HG03097 (cell line): ENCODE data around the gene PSEN2.

Experiments used
- ATAC-seq: cut with Tn5 transposase; IDR thresholded peaks from one replicate; pipeline ENCODE4 v1.9.1; 2021; ENCODE audit not compliant: unreplicated experiment, low FRiP score

PSEN2 gene

DNA sequence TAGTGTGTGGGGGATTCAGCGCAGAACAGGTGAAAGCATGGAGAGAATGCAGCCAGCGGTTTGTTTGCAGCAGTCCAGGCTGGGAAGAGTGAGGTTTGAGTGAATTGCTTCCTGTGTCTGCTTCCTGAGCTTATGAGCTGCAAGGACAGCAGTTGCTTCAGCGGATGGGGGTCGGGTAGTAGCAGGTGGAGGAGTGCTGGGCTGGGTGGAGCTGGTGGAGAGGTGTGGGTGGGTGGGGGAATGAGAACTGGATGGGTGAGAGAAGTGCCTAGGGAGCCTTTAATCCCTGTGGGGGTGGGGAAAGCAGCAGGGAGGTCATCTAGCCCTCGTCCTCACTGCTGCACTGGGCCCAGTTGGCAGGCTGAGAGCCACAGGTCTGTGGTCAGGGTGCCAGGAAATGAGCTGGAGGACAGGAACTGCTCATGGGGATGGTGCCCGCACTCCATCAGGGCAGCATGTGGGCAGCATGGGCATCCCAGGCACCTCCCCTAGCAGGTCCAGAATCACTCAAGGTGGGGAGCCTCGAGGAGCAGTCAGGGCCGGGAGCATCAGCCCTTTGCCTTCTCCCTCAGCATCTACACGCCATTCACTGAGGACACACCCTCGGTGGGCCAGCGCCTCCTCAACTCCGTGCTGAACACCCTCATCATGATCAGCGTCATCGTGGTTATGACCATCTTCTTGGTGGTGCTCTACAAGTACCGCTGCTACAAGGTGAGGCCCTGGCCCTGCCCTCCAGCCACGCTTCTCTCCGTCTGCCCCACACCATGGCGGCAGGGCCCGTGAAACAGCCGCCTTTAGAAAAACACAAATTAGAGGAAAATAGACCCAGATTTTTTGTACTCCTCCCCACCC, 14.8 kb downstream of the PSEN2 start:
- no peak for ATAC-seq

DNA sequence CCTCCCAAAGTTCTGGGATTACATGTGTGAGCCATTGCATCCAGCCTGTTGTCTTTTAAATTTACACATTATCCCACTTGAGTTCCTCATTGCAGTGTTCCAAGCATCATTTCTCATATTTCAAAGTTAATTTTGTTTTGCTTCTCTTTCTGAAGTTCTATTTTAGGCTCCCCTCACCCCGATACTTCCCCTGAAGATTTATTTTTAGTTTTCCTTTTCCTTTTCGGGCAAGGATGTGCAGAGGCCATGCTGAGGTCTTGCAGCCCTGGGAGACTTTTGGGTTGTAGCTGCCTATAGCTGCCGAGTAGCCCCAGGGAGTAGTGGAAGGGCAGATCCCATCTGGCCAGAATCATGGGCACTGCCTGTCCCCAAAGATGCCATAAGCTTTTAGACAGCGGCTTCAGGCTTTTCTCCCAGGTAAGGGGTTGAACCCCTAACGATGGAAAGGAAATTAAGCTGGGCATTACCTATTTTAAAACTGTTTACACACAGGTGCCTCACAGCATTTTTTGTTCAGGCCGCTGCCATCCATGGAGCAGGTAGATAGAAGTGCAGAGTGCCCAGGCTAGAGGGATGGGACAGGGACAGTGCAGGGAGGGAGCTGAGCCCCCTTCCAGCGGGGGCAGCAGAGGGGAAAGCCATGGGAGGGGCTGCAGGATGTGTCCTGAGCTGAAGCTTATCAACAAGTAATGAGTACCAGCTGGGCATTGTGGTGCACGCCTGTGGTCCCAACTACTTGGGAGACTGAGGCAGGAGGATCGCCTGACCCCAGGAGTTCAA, 15.9 kb downstream of the PSEN2 start:
- ATAC-seq: no peak

DNA sequence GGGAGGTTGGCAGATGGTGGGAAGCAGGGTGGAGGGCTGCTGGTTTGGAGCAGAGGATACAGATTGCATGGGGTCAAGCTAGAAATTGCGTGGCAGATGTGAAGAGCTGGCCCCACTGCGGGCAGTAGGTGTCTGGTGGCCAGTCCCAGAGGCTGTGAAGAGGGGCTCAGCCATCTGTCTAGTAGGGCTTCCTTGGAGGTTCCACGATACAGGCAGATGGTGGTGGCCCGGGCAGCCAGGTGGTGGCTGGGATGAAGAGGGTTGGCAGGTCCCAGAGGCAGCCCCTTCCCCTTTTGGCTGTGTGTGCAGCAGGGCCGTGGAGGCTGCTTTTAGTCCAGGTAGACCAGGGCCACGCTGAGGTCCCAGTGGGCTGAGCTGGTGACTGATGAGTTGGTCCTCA, 16.6 kb downstream of the PSEN2 start:
- ATAC-seq: no peak

DNA sequence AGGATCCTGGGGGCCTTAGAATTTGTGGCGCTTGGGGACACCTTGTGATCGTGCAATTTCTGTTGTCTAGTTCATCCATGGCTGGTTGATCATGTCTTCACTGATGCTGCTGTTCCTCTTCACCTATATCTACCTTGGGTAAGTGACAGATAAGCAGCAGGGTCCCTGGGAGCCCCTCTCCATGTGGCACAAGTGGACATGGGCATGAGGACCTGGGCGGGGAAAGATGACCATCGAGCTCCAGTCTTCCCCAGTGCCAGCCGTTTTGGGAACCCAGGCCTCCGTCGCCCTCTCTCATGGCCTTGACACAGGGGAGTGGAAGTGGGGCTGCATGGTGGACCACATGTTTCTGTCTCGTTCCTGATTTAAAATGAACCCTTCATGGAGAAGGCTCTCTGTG, 17.6 kb downstream of the PSEN2 start:
- ATAC-seq: no peak

DNA sequence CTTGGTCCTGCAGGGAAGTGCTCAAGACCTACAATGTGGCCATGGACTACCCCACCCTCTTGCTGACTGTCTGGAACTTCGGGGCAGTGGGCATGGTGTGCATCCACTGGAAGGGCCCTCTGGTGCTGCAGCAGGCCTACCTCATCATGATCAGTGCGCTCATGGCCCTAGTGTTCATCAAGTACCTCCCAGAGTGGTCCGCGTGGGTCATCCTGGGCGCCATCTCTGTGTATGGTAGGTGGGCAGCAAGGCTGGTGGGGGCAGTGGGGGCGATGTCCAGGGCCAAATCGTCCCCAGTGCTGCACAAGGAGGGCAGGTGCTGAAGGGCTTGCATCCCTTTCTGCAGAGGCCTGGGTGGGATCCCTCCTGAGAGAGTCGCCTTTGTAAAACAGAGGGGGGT, 18.4 kb downstream of the PSEN2 start:
- ATAC-seq: no peak

DNA sequence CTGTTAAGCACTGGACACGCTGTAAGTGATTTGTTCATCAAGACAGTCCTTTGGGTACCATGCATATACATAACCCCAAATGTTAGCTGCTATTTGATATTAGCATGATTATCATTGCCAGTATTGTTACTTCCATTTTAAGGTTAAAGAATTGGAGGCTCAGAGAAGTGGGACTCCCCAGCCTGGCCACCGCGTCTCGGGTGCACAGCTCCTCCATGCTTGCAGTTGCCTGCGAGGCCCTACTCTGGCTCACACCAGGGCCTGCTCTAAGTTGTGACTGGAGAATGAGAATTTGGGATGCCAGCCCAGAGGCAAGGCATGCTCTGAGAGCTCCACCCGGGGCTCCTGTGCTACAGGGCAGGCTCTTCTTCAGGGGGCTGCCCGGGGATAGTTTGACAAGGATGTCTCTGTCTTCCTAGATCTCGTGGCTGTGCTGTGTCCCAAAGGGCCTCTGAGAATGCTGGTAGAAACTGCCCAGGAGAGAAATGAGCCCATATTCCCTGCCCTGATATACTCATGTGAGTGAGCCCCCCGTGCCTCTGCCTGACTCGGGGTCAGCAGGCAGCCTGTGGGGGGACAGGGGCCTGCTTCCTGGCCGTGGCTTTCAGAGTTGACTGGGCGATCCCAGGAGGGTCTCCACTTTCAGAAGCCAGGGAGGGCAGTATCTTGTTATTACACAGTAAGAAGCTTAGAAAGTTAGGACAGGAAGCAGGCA, 19.4 kb downstream of the PSEN2 start:
- ATAC-seq: no peak

DNA sequence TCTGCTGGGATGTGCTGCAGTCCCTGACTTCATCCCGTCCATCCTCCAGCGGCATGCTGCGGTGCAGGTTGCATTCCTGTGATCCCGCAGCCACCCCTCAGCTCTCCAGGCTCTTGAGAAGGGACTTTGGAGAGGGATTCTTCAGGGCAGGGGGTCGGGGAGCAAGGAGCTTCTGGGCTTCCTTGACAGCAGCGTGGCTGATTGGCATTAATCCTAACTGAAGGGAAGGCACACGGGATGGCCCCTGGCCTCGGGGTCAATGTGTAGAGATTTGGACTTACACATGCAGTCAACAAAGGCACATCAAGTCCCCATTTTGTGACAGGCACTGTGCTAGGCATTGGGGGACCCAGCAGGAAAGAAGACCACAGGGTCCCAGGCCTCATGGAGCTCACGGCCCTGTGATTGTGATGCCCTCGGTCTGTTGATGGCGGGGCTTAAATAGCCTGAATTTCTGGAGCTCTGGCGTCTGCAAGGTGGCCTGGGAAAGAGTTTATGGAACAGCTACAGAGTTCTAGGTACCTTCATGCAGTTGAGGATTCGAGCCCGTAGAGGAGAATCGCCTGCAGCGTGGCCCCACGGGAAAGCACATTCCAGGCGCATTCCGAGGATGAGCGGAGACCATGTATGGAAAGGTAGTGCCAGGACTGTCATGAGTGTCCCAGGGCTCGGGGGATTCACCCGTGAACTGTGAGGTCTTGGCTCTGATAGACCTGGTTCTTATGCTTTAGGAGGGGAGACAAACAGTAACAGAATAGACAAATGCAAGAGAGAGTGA, 20.1 kb downstream of the PSEN2 start:
- no peak for ATAC-seq

DNA sequence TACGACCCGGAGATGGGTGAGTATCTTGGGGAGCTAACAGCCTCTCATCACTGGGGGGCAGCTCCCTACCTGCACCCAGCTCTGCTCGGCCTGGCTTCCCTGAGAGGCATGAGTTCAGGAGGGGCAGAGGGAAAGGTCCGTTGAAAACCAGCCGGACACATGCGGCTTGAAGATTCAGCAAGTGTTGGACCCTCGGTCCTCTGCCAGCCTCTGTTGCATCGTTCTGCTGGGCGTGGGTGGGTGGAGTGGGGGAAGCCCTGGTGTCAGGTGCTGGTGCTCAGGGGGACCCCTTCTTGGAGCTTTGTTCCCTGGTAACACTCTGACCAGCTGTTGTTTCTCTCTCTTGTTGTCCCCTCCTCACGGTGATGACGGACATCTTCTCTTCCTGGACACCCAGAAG, 20.9 kb downstream of the PSEN2 start:
- ATAC-seq: no peak

DNA sequence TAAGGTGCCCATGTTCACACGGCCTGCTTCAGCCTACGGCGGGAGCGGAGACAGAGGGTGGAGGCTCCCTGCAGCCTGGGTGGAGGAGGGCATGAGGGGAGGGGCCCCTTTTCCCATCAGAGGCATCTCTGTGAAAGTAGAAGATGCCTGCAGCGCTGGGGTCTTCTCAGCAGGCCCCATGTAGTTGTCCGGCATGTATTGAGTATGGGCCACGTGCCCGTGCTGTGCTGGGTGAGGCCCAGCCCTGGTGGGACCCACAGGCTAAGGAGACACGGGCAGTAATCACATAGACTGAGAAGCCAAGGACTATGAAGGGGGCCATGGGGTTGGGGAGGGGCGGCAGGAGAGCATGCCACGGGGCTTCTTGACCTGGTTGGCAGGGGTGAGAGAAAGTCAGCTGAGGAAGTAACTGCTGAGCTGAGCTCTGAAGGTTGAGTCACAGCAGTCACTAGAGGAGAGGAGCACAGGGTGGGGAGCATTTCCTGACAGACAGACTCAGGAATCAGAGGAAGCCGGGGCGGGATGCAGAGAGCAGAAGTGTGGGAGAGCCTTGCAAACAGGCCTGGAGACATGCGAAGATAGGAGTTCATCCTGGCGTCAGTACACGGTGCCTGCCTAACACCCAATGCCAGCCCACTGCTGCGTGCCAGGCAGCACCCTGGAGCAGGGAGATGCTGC, 21.6 kb downstream of the PSEN2 start:
- ATAC-seq: no peak

DNA sequence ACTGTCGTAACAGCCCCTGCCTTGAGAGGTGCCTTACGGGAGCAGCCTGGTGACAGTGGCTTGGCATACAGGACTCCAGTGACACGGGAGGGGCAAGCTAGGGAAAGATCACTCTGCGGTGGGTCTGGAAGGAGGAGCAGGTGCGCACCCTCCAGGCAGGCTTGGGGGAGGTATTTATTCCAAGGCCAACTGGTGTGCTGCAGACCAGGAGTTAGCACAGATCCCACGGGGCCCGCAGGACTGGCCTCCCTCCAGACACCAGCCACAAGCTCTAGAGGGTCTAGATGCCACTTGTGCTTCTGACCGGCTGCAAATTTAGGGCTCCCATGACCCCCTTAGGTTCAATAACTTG, 22.1 kb downstream of the PSEN2 start:
- ATAC-seq: no peak

DNA sequence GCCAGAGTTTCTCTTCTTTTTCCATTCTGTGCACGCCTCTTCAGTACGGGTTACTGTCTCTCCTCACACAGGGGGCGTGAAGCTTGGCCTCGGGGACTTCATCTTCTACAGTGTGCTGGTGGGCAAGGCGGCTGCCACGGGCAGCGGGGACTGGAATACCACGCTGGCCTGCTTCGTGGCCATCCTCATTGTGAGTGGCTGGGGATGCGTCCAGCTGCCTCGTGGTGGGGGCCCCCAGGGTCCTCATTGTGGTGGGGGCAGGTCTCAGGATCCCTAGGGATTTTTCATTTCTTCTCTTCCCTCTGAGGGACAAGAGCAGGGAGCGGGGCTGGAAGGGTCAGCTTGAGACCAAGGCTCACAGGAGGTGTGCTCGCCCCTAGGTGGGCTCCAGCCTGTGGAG, 23.5 kb downstream of the PSEN2 start:
- ATAC-seq: no peak

DNA sequence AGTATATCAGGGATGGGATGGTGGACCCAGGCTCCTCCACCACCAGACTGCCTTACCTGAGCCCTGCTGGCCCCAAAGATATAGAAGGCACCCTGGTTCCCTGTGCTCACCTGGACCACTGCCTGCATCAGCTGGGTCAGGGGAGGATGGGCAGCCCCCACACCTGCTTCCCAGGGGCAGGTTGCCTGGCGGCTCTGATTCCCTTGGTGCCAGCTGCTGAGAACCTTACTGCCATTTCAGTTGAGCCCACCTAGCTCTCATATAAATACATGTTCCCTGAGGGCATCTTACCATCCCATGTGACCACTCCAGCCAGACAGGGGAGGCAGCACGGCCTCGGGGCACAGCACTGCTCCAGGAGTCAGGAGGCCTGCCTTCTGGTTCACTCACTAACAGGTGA, 24.4 kb downstream of the PSEN2 start:
- no peak for ATAC-seq

DNA sequence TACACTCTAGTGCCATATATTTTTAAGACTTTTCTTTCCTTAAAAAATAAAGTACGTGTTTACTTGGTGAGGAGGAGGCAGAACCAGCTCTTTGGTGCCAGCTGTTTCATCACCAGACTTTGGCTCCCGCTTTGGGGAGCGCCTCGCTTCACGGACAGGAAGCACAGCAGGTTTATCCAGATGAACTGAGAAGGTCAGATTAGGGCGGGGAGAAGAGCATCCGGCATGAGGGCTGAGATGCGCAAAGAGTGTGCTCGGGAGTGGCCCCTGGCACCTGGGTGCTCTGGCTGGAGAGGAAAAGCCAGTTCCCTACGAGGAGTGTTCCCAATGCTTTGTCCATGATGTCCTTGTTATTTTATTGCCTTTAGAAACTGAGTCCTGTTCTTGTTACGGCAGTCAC, 25.2 kb downstream of the PSEN2 start:
- no peak for ATAC-seq

DNA sequence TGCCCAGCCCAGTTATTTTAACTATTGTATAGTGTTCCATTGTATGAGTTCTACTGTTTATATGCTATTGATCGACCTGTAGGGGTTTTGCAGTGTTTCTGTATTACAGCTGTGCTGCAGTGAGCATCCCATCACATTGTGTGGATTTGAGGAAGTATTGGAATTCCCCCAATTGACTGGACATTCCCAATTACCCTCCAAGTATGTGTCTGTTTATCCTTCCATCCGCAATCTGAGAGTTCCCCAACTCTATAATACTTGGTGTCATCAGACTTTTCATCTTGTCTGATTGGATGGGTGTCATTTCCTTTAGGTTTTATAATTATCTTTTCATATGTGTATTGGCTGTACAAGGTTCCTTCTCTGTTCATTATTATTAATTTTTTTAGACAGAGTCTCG, 27.8 kb downstream of the PSEN2 start:
- ATAC-seq: no peak

DNA sequence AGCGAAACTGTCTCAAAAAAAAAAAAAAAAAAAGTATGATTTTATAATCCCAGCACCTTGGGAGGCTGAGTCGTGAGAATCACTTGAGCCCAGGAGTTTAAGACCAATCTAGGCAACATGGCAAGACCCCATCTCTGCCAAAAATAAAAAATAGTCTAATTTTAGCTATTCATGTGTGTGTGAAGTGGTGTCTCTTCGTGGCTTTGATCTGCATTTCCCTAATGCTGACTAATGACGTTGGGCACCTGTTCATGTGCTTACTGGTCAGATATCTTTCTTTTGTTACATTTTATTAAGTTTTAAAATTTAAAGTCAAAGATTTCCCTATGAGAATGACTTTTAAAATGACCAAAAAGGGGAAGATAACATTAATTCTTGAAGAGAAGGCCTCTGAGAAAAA, 31.0 kb downstream of the PSEN2 start:
- no peak for ATAC-seq

DNA sequence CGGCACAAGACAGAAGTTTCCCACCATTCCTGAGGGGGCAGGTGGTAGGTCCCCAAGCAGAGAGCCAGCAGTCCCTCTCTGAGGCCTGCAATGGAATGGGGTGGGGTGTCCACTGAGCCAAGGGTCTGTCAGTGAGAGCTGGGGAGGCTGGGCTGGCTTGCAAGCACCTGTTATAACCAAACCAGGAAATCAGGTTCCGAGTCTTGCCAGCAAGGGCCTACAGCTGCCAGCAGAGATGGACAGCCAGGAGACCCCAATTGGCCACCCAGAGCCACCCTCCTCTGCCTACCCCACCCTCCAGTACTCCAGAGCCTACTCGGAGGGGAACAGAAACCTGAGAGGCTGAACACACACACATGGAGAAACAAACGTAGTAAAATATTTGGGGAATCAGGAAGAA, 32.2 kb downstream of the PSEN2 start:
- no peak for ATAC-seq

DNA sequence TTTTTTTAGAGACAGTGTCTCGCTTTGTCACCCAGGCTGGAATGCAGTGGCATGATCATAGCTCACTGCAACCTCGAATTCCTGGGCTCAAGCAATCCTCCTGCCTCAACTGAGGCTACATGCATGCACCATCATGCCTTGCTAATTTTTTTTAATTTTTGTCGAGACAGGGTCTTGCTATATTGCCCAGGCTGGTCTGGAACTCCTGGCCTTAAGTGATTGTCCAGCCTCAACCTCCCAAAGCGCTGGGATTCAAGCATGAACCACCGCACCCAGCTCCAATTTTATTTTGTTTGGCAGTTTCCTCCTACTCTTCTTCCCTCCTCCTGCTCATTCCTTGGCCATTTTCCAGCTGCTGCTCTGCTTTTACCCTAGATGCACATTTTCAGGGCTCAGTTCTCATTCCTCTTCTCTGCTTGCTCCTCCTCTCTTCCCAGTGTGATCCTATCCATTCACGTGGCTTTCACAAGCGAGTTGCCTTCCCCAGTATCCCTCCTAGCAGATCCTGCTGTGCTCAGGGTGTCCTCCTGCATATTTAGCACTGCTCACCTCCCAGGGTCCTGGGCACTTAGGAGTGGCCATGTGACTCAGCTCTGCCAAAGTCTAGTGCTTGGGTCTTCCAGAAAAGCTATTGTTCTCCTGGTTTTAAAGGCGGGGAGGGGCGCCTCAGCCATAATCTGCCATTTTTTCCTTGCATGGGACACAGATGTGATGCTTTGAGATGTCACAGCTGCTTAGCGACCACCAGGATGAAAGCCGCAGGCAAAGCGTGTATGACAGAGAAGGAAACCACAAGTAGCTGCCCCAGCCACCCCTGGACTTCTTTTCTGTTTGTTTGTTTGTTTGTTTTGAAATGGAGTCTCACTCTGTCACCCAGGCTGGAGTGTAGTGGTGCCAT, 33.7 kb downstream of the PSEN2 start:
- no peak for ATAC-seq

DNA sequence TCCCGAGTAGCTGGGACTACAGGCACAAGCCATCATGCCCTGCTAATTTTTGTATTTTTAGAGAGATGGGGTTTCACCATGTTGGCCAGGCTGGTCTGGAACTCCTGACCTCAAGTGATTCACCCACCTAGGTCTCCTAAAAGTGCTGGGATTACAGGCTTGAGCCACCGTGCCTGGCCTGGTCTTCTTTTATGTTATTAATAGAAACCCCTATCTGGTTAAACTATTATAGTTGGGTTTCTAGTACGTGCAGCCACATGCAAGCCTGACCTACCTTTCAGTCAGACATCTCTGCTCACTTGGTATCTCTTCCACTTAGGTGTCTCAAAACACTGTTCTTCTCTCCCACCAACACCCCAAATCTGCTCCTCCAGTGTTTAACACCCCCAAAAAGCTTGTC, 34.4 kb downstream of the PSEN2 start:
- ATAC-seq: no peak

DNA sequence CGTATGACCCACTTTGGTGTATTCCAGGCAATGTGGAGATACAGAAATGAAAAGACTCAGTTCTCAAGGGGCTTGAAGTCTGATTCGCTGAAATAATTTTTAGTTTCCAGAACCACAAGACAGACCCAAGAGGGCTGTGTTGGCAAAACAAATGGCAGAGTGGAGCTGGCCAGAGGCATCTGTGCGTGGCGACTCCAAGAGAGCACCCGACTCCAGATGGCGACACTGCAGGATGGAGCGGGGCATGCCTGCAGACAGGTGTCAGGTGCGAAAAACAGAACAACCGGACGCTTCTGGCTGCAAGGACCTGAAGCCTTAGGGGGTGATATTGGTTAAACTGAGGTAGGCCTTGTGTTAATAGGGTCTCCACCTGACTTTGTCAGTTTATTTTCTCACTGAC, 38.0 kb downstream of the PSEN2 start:
- no peak for ATAC-seq
